SK-N-SH treated with all-trans-retinoic acid at 6 μM for 48 hours (cell line): Measurements from ENCODE around the gene ENTR1.

Experiments used
- ARNTL ChIP-seq: fragments of 450-650 bp; formaldehyde crosslinking; IDR thresholded peaks from 2 replicates; pipeline ENCODE4 v1.5.0; 2020; ENCODE audit warnings: low read depth, mild to moderate bottlenecking, moderate library complexity, borderline replicate concordance
- BACH2 ChIP-seq: fragments of 250-450 bp; sonication (Bioruptor Pico); IDR thresholded peaks from 2 replicates; pipeline ENCODE4 v1.9.0; 2021; ENCODE audit warnings: mild to moderate bottlenecking, borderline replicate concordance
- CREB5 ChIP-seq: fragments of 250-450 bp; sonication (Bioruptor Pico); IDR thresholded peaks from 2 replicates; pipeline ENCODE4 v1.5.1; 2020; ENCODE audit warnings: low read depth, mild to moderate bottlenecking, moderate library complexity
- ISL1 ChIP-seq: fragments of 250-450 bp; sonication (Bioruptor Pico); IDR thresholded peaks from 2 replicates; pipeline ENCODE4 v2.1.2; 2022; ENCODE audit warnings: mild to moderate bottlenecking, moderate library complexity
- PATZ1 ChIP-seq: fragments of 250-450 bp; sonication (Bioruptor Pico); IDR thresholded peaks from 2 replicates; pipeline ENCODE4 v1.8.0; 2020; ENCODE audit warnings: mild to moderate bottlenecking, moderate library complexity, borderline replicate concordance
- RARB ChIP-seq: fragments of 250-450 bp; sonication (Bioruptor Pico); IDR thresholded peaks from 2 replicates; pipeline ENCODE4 v1.8.0; 2021; ENCODE audit warnings: mild to moderate bottlenecking, moderate library complexity
- SNAI2 ChIP-seq: fragments of 250-450 bp; sonication (Bioruptor Pico); IDR thresholded peaks from 2 replicates; pipeline ENCODE4 v1.5.0; 2020; ENCODE audit warnings: mild to moderate bottlenecking, moderate library complexity
- TOX ChIP-seq: fragments of 250-450 bp; sonication (Bioruptor Pico); IDR thresholded peaks from 2 replicates; pipeline ENCODE4 v1.8.0; 2021; ENCODE audit warnings: mild to moderate bottlenecking, moderate library complexity, borderline replicate concordance
- ZC3H10 ChIP-seq: fragments of 250-450 bp; sonication (Bioruptor Pico); IDR thresholded peaks from 2 replicates; pipeline ENCODE4 v1.5.1; 2021; ENCODE audit warnings: mild to moderate bottlenecking, moderate library complexity

GRCh38 chr9:136412962-136413361, 2.5 kb upstream of the ENTR1 start:
- TF ChIP-seq BACH2 (CRISPR knock-in tag) (no peak), ISL1 (CRISPR knock-in tag) (no peak), ZC3H10 (CRISPR knock-in tag) (no peak), TOX (no peak), SNAI2 (CRISPR knock-in tag) (no peak), PATZ1 (no peak), ARNTL (no peak), RARB (no peak), CREB5 (CRISPR knock-in tag) (no peak)
